ENCODE results near the gene CLMP. TPM values are rescaled to one million over a fixed set of nuclear protein-coding genes. Genes with fewer than 3 reads are reported as not detected.

The CLMP gene
- total and polyA plus RNA-seq, 2 experiments from 2014 or later: 7.1 to 18.4 TPM

DNA sequence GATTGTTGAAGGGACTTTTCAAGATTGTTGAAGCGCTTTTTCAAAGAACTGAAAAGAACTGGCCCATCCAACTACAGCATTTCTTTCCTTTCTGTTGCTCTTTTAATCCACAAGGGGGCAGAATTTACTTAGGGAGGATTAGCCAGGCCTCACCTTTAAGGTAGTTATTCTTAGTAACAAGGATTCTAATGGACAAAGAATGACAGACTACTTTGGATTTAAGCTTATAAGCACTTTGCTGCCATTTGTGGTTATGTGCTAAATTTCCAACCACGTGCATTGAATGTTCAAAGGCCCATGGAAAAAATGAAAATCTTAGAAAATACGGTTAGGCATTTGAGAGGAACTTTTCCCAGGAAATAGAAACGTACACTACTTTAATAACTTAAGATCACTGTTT is 83.6 kb downstream of the CLMP start:
- Histone ChIP-seq H3K4me1 (ENCODE audit: insufficient read depth) (no peaks in the 10 kb centered on the region), H3K79me2 (replicated peaks; ENCODE audit: insufficient read depth) (0 out of 2 replicates have a peak, but pooled peaks cover 3% of the 10 kb centered on the region), H3K4me2 (no peak overlapping the region), H2AFZ (no peak overlapping the region), H4K20me1 (replicated peaks; ENCODE audit: insufficient read depth) (no peaks in the 10 kb centered on the region), H3K9me2 (ENCODE audit: insufficient read depth) (no peaks in the 10 kb centered on the region), H3K27ac (ENCODE audit: low read depth) (no peak overlapping the region), H3F3A (replicated peaks; ENCODE audit: low read depth) (no peaks in the 10 kb centered on the region), H3K4me3 (no peak overlapping the region), H3K36me3 (ENCODE audit: insufficient read depth) (no peaks in the 10 kb centered on the region; the same call in 1 of the 2 replicates), H3K27me3 (ENCODE audit: insufficient read depth) (no peaks in the 10 kb centered on the region)
- H3K4me3 Mint-ChIP-seq: no peak overlapping the region
- ATAC-seq: peak; percentile 80
- 0 out of 2 replicates have a peak overlapping the region, but pooled peaks have one; percentile 65 for H3K27ac Mint-ChIP-seq
- 0 out of 3 replicates have a peak, but pooled peaks cover 2% of the 10 kb centered on the region for H3K4me1 Mint-ChIP-seq
- H3K27me3 Mint-ChIP-seq (ENCODE audit: insufficient read depth, low read depth, poor library complexity): peaks cover 6% of the 10 kb centered on the region
- TF ChIP-seq, protein P1, sequence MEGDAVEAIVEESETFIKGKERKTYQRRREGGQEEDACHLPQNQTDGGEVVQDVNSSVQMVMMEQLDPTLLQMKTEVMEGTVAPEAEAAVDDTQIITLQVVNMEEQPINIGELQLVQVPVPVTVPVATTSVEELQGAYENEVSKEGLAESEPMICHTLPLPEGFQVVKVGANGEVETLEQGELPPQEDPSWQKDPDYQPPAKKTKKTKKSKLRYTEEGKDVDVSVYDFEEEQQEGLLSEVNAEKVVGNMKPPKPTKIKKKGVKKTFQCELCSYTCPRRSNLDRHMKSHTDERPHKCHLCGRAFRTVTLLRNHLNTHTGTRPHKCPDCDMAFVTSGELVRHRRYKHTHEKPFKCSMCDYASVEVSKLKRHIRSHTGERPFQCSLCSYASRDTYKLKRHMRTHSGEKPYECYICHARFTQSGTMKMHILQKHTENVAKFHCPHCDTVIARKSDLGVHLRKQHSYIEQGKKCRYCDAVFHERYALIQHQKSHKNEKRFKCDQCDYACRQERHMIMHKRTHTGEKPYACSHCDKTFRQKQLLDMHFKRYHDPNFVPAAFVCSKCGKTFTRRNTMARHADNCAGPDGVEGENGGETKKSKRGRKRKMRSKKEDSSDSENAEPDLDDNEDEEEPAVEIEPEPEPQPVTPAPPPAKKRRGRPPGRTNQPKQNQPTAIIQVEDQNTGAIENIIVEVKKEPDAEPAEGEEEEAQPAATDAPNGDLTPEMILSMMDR (conservative IDR thresholded peaks at IDR 0.05; ENCODE audit: low read depth in 2 of 2): peak; percentile 84 to 93
- no peak for TF ChIP-seq STAT1 (IDR thresholded peaks at IDR 0.05; ENCODE audit: unreplicated experiment)
- H3K36me3 Mint-ChIP-seq (ENCODE audit: low read depth): peaks cover 13% of the 10 kb centered on the region; the same call in 2 of the 3 replicates
- H3K9me3 Mint-ChIP-seq: peaks cover 6% of the 10 kb centered on the region; the same call in 2 of the 3 replicates
- DNase-seq (ENCODE audit: low spot score): peak; percentile 91

DNA sequence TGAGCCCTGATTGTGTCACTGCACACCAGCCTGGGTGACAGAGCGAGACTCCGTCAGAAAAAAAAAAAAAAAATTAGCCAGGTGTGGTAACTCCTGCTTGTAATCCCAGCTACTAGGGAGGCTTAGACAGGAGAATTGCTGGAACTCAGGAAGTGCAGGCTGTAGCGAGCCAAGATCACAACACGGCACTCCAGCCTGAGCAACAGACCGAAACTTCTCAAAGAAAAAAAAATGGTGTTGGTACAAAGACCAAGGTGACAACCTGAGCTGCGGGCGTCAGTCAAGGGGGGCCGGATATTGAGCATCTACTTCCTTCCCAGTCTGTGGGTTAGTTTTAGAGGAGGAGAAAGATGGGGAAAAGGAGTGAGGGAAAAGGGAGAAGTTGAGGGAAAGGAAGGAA is 84.7 kb downstream of the CLMP start:
- Histone ChIP-seq H3F3A (replicated peaks; ENCODE audit: low read depth) (no peaks in the 10 kb centered on the region), H3K36me3 (ENCODE audit: insufficient read depth) (no peaks in the 10 kb centered on the region), H3K27ac (ENCODE audit: low read depth) (no peak overlapping the region), H2AFZ (no peak overlapping the region), H3K79me2 (replicated peaks; ENCODE audit: insufficient read depth) (0 out of 2 replicates have a peak, but pooled peaks cover 3% of the 10 kb centered on the region), H3K4me1 (ENCODE audit: insufficient read depth) (no peaks in the 10 kb centered on the region), H3K4me2 (no peak overlapping the region), H3K9me2 (ENCODE audit: insufficient read depth) (no peaks in the 10 kb centered on the region), H3K27me3 (ENCODE audit: insufficient read depth) (no peaks in the 10 kb centered on the region), H4K20me1 (replicated peaks; ENCODE audit: insufficient read depth) (no peaks in the 10 kb centered on the region), H3K4me3 (no peak overlapping the region)
- no peak overlapping the region for H3K27ac Mint-ChIP-seq
- H3K36me3 Mint-ChIP-seq (ENCODE audit: low read depth): 0 out of 3 replicates have a peak, but pooled peaks cover 3% of the 10 kb centered on the region
- no peak for ATAC-seq
- DNase-seq (ENCODE audit: low spot score): no peak
- 0 out of 3 replicates have a peak, but pooled peaks cover 2% of the 10 kb centered on the region for H3K4me1 Mint-ChIP-seq
- H3K27me3 Mint-ChIP-seq (ENCODE audit: insufficient read depth, low read depth, poor library complexity): peaks cover 9% of the 10 kb centered on the region
- H3K4me3 Mint-ChIP-seq: no peak overlapping the region
- no peaks in the 10 kb centered on the region for H3K9me3 Mint-ChIP-seq
- TF ChIP-seq, protein P2, sequence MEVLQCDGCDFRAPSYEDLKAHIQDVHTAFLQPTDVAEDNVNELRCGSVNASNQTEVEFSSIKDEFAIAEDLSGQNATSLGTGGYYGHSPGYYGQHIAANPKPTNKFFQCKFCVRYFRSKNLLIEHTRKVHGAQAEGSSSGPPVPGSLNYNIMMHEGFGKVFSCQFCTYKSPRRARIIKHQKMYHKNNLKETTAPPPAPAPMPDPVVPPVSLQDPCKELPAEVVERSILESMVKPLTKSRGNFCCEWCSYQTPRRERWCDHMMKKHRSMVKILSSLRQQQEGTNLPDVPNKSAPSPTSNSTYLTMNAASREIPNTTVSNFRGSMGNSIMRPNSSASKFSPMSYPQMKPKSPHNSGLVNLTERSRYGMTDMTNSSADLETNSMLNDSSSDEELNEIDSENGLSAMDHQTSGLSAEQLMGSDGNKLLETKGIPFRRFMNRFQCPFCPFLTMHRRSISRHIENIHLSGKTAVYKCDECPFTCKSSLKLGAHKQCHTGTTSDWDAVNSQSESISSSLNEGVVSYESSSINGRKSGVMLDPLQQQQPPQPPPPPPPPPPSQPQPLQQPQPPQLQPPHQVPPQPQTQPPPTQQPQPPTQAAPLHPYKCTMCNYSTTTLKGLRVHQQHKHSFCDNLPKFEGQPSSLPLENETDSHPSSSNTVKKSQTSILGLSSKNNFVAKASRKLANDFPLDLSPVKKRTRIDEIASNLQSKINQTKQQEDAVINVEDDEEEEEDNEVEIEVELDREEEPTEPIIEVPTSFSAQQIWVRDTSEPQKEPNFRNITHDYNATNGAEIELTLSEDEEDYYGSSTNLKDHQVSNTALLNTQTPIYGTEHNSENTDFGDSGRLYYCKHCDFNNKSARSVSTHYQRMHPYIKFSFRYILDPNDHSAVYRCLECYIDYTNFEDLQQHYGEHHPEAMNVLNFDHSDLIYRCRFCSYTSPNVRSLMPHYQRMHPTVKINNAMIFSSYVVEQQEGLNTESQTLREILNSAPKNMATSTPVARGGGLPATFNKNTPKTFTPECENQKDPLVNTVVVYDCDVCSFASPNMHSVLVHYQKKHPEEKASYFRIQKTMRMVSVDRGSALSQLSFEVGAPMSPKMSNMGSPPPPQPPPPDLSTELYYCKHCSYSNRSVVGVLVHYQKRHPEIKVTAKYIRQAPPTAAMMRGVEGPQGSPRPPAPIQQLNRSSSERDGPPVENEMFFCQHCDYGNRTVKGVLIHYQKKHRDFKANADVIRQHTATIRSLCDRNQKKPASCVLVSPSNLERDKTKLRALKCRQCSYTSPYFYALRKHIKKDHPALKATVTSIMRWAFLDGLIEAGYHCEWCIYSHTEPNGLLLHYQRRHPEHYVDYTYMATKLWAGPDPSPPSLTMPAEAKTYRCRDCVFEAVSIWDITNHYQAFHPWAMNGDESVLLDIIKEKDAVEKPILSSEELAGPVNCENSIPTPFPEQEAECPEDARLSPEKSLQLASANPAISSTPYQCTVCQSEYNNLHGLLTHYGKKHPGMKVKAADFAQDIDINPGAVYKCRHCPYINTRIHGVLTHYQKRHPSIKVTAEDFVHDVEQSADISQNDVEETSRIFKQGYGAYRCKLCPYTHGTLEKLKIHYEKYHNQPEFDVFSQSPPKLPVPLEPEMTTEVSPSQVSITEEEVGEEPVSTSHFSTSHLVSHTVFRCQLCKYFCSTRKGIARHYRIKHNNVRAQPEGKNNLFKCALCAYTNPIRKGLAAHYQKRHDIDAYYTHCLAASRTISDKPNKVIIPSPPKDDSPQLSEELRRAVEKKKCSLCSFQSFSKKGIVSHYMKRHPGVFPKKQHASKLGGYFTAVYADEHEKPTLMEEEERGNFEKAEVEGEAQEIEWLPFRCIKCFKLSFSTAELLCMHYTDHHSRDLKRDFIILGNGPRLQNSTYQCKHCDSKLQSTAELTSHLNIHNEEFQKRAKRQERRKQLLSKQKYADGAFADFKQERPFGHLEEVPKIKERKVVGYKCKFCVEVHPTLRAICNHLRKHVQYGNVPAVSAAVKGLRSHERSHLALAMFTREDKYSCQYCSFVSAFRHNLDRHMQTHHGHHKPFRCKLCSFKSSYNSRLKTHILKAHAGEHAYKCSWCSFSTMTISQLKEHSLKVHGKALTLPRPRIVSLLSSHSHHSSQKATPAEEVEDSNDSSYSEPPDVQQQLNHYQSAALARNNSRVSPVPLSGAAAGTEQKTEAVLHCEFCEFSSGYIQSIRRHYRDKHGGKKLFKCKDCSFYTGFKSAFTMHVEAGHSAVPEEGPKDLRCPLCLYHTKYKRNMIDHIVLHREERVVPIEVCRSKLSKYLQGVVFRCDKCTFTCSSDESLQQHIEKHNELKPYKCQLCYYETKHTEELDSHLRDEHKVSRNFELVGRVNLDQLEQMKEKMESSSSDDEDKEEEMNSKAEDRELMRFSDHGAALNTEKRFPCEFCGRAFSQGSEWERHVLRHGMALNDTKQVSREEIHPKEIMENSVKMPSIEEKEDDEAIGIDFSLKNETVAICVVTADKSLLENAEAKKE (CRISPR knock-in tag; IDR thresholded peaks at IDR 0.05): no peak
- TF ChIP-seq JUNB (IDR thresholded peaks at IDR 0.05; ENCODE audit: unreplicated experiment) (no peak), EZH2phosphoT487 (IDR thresholded peaks at IDR 0.05; ENCODE audit: unreplicated experiment) (no peak), STAT1 (IDR thresholded peaks at IDR 0.05; ENCODE audit: unreplicated experiment) (no peak), CREB1 (CRISPR knock-in tag; IDR thresholded peaks at IDR 0.05; ENCODE audit: low read depth) (no peak), POLR2AphosphoS5 (IDR thresholded peaks at IDR 0.05; ENCODE audit: low read depth) (no peak), NANOG (IDR thresholded peaks at IDR 0.05; ENCODE audit: borderline replicate concordance) (no peak), ZNF331 (CRISPR knock-in tag; IDR thresholded peaks at IDR 0.05; ENCODE audit: low read depth) (no peak), EZH2 (IDR thresholded peaks at IDR 0.05; ENCODE audit: low read depth, unreplicated experiment) (no peak)
- TF ChIP-seq, protein P3, sequence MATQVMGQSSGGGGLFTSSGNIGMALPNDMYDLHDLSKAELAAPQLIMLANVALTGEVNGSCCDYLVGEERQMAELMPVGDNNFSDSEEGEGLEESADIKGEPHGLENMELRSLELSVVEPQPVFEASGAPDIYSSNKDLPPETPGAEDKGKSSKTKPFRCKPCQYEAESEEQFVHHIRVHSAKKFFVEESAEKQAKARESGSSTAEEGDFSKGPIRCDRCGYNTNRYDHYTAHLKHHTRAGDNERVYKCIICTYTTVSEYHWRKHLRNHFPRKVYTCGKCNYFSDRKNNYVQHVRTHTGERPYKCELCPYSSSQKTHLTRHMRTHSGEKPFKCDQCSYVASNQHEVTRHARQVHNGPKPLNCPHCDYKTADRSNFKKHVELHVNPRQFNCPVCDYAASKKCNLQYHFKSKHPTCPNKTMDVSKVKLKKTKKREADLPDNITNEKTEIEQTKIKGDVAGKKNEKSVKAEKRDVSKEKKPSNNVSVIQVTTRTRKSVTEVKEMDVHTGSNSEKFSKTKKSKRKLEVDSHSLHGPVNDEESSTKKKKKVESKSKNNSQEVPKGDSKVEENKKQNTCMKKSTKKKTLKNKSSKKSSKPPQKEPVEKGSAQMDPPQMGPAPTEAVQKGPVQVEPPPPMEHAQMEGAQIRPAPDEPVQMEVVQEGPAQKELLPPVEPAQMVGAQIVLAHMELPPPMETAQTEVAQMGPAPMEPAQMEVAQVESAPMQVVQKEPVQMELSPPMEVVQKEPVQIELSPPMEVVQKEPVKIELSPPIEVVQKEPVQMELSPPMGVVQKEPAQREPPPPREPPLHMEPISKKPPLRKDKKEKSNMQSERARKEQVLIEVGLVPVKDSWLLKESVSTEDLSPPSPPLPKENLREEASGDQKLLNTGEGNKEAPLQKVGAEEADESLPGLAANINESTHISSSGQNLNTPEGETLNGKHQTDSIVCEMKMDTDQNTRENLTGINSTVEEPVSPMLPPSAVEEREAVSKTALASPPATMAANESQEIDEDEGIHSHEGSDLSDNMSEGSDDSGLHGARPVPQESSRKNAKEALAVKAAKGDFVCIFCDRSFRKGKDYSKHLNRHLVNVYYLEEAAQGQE (IDR thresholded peaks at IDR 0.05; ENCODE audit: unreplicated experiment): no peak
